ENCODE results near the gene FBXL7. TPM values are rescaled to one million over a fixed set of nuclear protein-coding genes. Genes with fewer than 3 reads are reported as not detected.

Gene FBXL7
- total and polyA plus RNA-seq, 2 donors (not counting 1 experiment from before 2014, with no cell fraction given), result 6.4 to 12.9 TPM

DNA sequence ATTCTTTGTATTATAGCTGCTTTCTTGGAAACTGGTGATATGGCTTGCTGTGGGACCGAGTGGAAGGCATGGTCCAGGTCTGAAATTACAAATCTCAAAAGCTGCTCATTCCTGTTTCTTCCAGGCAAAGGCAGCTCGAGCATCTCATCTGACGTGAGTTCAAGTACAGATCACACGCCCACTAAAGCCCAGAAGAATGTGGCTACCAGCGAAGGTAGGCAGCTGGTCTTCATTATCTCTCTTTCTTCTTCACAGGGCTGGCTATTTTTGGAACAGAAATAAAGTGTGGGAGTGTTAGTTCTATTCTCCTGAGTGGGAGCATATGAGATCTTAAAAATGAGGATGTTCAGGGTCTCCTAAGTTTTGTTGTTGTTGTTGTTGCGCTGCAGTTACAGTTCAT, 115.9 kb downstream of the FBXL7 start:
- no peaks in the 10 kb centered on the region for H3K36me3 ChIP-seq (ENCODE audit: control insufficient read depth, insufficient read depth, low read length)
- DNase-seq (ENCODE audit: low read depth in 2 of 2), result peak in 1 of 2 donors; percentile 60
- no peaks in the 10 kb centered on the region for H3K79me2 ChIP-seq (ENCODE audit: control insufficient read depth, insufficient read depth, low read length)
- no peak overlapping the region for H3K4me2 ChIP-seq (ENCODE audit: extremely low read depth, insufficient read depth, low read length)
- no peaks in the 10 kb centered on the region for H3K27me3 ChIP-seq (ENCODE audit: control insufficient read depth, insufficient read depth, low read length)
- no peak overlapping the region for H3K4me3 ChIP-seq (replicated peaks in 1 of 4; ENCODE audit: control extremely low read depth in 1 of 4, insufficient read depth in 1 of 4, low read depth in 3 of 4, low read length in 4 of 4)
- no peak overlapping the region for H3K9ac ChIP-seq (ENCODE audit: insufficient read depth, low read length)
- no peaks in the 10 kb centered on the region for H3K9me3 ChIP-seq (ENCODE audit: control insufficient read depth, insufficient read depth, low read depth, low read length)
- TF ChIP-seq EZH2 (IDR thresholded peaks at IDR 0.05; ENCODE audit: low read length, missing control alignments), result no peak
- TF ChIP-seq, protein P1, sequence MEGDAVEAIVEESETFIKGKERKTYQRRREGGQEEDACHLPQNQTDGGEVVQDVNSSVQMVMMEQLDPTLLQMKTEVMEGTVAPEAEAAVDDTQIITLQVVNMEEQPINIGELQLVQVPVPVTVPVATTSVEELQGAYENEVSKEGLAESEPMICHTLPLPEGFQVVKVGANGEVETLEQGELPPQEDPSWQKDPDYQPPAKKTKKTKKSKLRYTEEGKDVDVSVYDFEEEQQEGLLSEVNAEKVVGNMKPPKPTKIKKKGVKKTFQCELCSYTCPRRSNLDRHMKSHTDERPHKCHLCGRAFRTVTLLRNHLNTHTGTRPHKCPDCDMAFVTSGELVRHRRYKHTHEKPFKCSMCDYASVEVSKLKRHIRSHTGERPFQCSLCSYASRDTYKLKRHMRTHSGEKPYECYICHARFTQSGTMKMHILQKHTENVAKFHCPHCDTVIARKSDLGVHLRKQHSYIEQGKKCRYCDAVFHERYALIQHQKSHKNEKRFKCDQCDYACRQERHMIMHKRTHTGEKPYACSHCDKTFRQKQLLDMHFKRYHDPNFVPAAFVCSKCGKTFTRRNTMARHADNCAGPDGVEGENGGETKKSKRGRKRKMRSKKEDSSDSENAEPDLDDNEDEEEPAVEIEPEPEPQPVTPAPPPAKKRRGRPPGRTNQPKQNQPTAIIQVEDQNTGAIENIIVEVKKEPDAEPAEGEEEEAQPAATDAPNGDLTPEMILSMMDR (conservative IDR thresholded peaks at IDR 0.05 in 1 of 2, IDR thresholded peaks at IDR 0.05 in 1 of 2; ENCODE audit: low read depth in 1 of 2, low read length in 2 of 2), result no peak
- H4K20me1 ChIP-seq (ENCODE audit: control insufficient read depth, extremely low read depth, insufficient read depth, low read length), result no peaks in the 10 kb centered on the region
- no peak overlapping the region for H3K27ac ChIP-seq (ENCODE audit: insufficient read depth, low read length)
- peaks cover 3% of the 10 kb centered on the region for H3K4me1 ChIP-seq (ENCODE audit: control insufficient read depth, extremely low read depth, insufficient read depth, low read length)
- no peak overlapping the region for H2AFZ ChIP-seq (ENCODE audit: low read length)

DNA sequence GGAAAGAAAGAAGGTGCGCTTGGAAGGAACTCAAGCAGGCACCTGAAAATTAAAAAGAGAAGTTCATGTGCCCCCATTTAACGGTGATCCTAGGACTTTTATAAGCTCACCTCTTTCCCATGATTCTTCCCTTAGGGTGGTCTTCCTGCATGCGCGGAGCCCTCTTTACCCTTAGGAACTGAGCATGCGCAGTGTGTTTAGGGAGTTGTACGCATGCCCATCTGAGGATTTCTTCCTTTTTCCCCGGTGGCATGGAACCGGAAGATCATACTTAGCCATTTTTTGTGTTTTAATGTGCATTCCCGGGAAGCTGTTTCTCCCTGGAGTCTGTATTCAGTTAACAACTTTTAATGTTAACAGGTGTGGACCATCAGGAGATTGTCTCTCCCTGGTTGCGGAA, 119.0 kb downstream of the FBXL7 start:
- DNase-seq (ENCODE audit: low read depth in 2 of 2), result no peak
- Histone ChIP-seq H2AFZ (ENCODE audit: low read length) (no peak overlapping the region), H3K79me2 (ENCODE audit: control insufficient read depth, insufficient read depth, low read length) (no peaks in the 10 kb centered on the region), H3K27me3 (ENCODE audit: control insufficient read depth, insufficient read depth, low read length) (no peaks in the 10 kb centered on the region), H3K36me3 (ENCODE audit: control insufficient read depth, insufficient read depth, low read length) (no peaks in the 10 kb centered on the region), H3K27ac (ENCODE audit: insufficient read depth, low read length) (no peak overlapping the region), H3K9me3 (ENCODE audit: control insufficient read depth, insufficient read depth, low read depth, low read length) (no peaks in the 10 kb centered on the region), H3K4me3 (replicated peaks in 1 of 4; ENCODE audit: control extremely low read depth in 1 of 4, insufficient read depth in 1 of 4, low read depth in 3 of 4, low read length in 4 of 4) (no peak overlapping the region), H3K9ac (ENCODE audit: insufficient read depth, low read length) (no peak overlapping the region), H4K20me1 (ENCODE audit: control insufficient read depth, extremely low read depth, insufficient read depth, low read length) (no peaks in the 10 kb centered on the region), H3K4me1 (ENCODE audit: control insufficient read depth, extremely low read depth, insufficient read depth, low read length) (peaks cover 5% of the 10 kb centered on the region), H3K4me2 (ENCODE audit: extremely low read depth, insufficient read depth, low read length) (no peak overlapping the region)
- no peak for TF ChIP-seq EZH2 (IDR thresholded peaks at IDR 0.05; ENCODE audit: low read length, missing control alignments)
- TF ChIP-seq, protein P1 (conservative IDR thresholded peaks at IDR 0.05 in 1 of 2, IDR thresholded peaks at IDR 0.05 in 1 of 2; ENCODE audit: low read depth in 1 of 2, low read length in 2 of 2), result no peak

DNA sequence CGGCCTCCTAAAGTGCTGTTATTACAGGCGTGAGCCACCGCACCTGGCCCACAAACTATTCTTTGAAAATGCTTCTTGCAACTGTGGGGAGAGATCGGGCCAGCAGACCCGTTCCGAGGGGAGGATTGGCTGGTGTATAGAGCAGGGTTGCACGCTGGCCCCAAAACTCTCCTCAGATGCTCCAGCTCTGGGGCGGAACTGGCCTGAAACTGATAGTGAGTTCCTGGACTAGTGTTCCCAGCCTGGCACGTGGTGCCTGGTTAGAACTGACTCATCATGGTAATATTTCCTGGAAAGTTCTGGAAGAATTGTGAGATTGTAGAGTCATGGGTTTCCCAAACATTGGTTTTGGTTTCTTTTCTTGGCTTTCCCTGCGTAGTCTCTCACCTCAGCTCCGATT, 120.5 kb downstream of the FBXL7 start:
- H2AFZ ChIP-seq (ENCODE audit: low read length), result no peak overlapping the region
- no peaks in the 10 kb centered on the region for H4K20me1 ChIP-seq (ENCODE audit: control insufficient read depth, extremely low read depth, insufficient read depth, low read length)
- no peaks in the 10 kb centered on the region for H3K27me3 ChIP-seq (ENCODE audit: control insufficient read depth, insufficient read depth, low read length)
- peak overlapping the region in 1 of 4 experiments; percentile 17 for H3K4me3 ChIP-seq (replicated peaks in 1 of 4; ENCODE audit: control extremely low read depth in 1 of 4, insufficient read depth in 1 of 4, low read depth in 3 of 4, low read length in 4 of 4)
- peak; percentile 72 to 91 for DNase-seq (ENCODE audit: low read depth in 2 of 2)
- H3K4me1 ChIP-seq (ENCODE audit: control insufficient read depth, extremely low read depth, insufficient read depth, low read length), result peaks cover 5% of the 10 kb centered on the region
- no peak overlapping the region for H3K9ac ChIP-seq (ENCODE audit: insufficient read depth, low read length)
- H3K79me2 ChIP-seq (ENCODE audit: control insufficient read depth, insufficient read depth, low read length), result no peaks in the 10 kb centered on the region
- TF ChIP-seq EZH2 (IDR thresholded peaks at IDR 0.05; ENCODE audit: low read length, missing control alignments), result no peak
- TF ChIP-seq, protein P1 (conservative IDR thresholded peaks at IDR 0.05 in 1 of 2, IDR thresholded peaks at IDR 0.05 in 1 of 2; ENCODE audit: low read depth in 1 of 2, low read length in 2 of 2), result no peak
- peak overlapping the region; percentile 65 for H3K4me2 ChIP-seq (ENCODE audit: extremely low read depth, insufficient read depth, low read length)
- H3K9me3 ChIP-seq (ENCODE audit: control insufficient read depth, insufficient read depth, low read depth, low read length), result no peaks in the 10 kb centered on the region
- peak overlapping the region; percentile 55 for H3K27ac ChIP-seq (ENCODE audit: insufficient read depth, low read length)
- no peaks in the 10 kb centered on the region for H3K36me3 ChIP-seq (ENCODE audit: control insufficient read depth, insufficient read depth, low read length)

All from fibroblast of lung (primary cell).